Measurements from ENCODE around the gene VPS52.

VPS52 gene

GRCh38 chr6:33271468-33272274 lies at the start of gene VPS52, which contains the start of gene RPS18:
VPS52 (minus strand) TSS chr6:33271876; CDS start chr6:33271675, 201 bp downstream.
RPS18 (plus strand) TSS chr6:33272075; CDS start chr6:33272120, 45 bp downstream.
- Histone ChIP-seq H3K9ac (ENCODE audit: low read length) (peak within 1 kb of the TSS; percentile 100), H3K36me3 (replicated peaks; ENCODE audit: low read depth, low read length) (peaks cover 45% of the 10 kb centered on the region), H4K20me1 (ENCODE audit: insufficient read depth, low read length) (peaks cover 39% of the 10 kb centered on the region), H3K79me2 (ENCODE audit: low read length) (peaks cover 55% of the 10 kb centered on the region), H3K27ac (ENCODE audit: low read length) (peak within 1 kb of the TSS; percentile 78), H3K27me3 (ENCODE audit: low read depth, low read length) (no peaks in the 10 kb centered on the region), H3K4me2 (ENCODE audit: low read length) (peak within 1 kb of the TSS; percentile 96), H2AFZ (ENCODE audit: low read depth, low read length) (peak within 1 kb of the TSS; percentile 99), H3K9me3 (ENCODE audit: insufficient read depth, low read length) (no peaks in the 10 kb centered on the region), H3K4me1 (ENCODE audit: low read length) (peaks cover 40% of the 10 kb centered on the region), H3K4me3 (ENCODE audit: low read length) (peak within 1 kb of the TSS; percentile 97)
- TF ChIP-seq, protein P1, sequence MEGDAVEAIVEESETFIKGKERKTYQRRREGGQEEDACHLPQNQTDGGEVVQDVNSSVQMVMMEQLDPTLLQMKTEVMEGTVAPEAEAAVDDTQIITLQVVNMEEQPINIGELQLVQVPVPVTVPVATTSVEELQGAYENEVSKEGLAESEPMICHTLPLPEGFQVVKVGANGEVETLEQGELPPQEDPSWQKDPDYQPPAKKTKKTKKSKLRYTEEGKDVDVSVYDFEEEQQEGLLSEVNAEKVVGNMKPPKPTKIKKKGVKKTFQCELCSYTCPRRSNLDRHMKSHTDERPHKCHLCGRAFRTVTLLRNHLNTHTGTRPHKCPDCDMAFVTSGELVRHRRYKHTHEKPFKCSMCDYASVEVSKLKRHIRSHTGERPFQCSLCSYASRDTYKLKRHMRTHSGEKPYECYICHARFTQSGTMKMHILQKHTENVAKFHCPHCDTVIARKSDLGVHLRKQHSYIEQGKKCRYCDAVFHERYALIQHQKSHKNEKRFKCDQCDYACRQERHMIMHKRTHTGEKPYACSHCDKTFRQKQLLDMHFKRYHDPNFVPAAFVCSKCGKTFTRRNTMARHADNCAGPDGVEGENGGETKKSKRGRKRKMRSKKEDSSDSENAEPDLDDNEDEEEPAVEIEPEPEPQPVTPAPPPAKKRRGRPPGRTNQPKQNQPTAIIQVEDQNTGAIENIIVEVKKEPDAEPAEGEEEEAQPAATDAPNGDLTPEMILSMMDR (IDR thresholded peaks at IDR 0.05; ENCODE audit: low read depth, low read length) = no peak
- TF ChIP-seq EZH2phosphoT487 (IDR thresholded peaks at IDR 0.05; ENCODE audit: low read depth) = no peak

- H3K27me3 ChIP-seq (ENCODE audit: low read depth, low read length) = no peaks in the 10 kb centered on the region
- H3K4me2 ChIP-seq (ENCODE audit: low read length) = peak overlapping the region; percentile 96
- no peaks in the 10 kb centered on the region for H4K20me1 ChIP-seq (ENCODE audit: insufficient read depth, low read length)
- peaks cover 24% of the 10 kb centered on the region for H3K4me1 ChIP-seq (ENCODE audit: low read length)
- H3K79me2 ChIP-seq (ENCODE audit: low read length) = peaks cover 36% of the 10 kb centered on the region
- H3K9me3 ChIP-seq (ENCODE audit: insufficient read depth, low read length) = no peaks in the 10 kb centered on the region
- TF ChIP-seq, protein P1 (IDR thresholded peaks at IDR 0.05; ENCODE audit: low read depth, low read length) = no peak
- no peak for TF ChIP-seq EZH2phosphoT487 (IDR thresholded peaks at IDR 0.05; ENCODE audit: low read depth)
- H3K4me3 ChIP-seq (ENCODE audit: low read length) = peak overlapping the region; percentile 91; the same call in 1 of the 2 replicates
- H2AFZ ChIP-seq (ENCODE audit: low read depth, low read length) = no peak overlapping the region
- peaks cover 30% of the 10 kb centered on the region for H3K36me3 ChIP-seq (replicated peaks; ENCODE audit: low read depth, low read length)
- no peak overlapping the region for H3K9ac ChIP-seq (ENCODE audit: low read length)
- no peak overlapping the region for H3K27ac ChIP-seq (ENCODE audit: low read length)
Observed at GRCh38 chr6:33321227-33321626, 49.6 kb upstream of the VPS52 start.

DNA sequence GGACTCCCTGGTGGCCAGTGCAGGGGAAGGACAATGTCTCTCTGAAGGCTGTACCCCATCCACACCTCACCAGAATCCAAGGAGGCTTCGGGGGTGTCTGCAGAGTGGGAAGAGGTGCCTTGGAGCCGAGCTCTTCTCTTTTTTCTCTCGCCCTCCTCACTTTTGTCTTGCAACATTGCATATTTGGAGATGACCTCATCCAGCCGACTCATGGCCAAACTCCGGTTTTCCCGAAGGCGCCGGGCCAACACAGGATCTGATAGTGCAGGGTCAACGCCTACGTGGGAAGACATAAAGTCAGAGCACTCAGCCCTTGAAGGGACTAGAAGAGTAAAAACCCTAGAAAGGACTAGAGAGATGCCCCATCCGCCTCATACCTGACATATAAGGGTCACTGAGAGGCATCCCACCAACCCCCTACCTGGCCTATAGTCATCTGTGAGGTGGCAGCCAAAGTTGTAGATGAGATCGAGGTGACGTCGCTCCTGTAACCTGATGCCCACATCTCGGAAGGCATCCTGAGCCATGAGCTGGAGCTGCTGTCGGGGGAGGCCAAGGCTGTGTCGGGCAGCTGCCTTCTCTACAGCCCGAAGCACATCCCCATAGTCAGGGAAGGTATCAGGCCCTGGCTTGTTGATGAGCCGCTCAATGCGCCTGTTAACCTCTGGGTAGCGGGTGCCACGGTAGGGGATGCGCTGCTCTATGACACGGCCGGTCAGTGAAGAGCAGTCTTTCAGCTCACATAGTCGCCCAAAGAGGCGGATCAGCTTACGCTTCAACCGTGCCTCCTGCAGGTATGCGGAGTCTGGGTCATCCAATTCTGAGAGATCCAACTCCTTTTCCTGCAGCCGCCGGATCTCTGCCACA lies 48.9 kb upstream of the VPS52 start:
- H3K4me1 ChIP-seq (ENCODE audit: low read length) = peaks cover 27% of the 10 kb centered on the region
- H3K27ac ChIP-seq (ENCODE audit: low read length) = no peak overlapping the region
- H4K20me1 ChIP-seq (ENCODE audit: insufficient read depth, low read length) = no peaks in the 10 kb centered on the region
- H2AFZ ChIP-seq (ENCODE audit: low read depth, low read length) = no peak overlapping the region
- H3K9me3 ChIP-seq (ENCODE audit: insufficient read depth, low read length) = no peaks in the 10 kb centered on the region
- H3K9ac ChIP-seq (ENCODE audit: low read length) = no peak overlapping the region
- H3K27me3 ChIP-seq (ENCODE audit: low read depth, low read length) = no peaks in the 10 kb centered on the region
- TF ChIP-seq EZH2phosphoT487 (IDR thresholded peaks at IDR 0.05; ENCODE audit: low read depth) = no peak
- TF ChIP-seq, protein P1 (IDR thresholded peaks at IDR 0.05; ENCODE audit: low read depth, low read length) = no peak
- no peak overlapping the region for H3K4me2 ChIP-seq (ENCODE audit: low read length)
- H3K36me3 ChIP-seq (replicated peaks; ENCODE audit: low read depth, low read length) = peaks cover 30% of the 10 kb centered on the region
- H3K4me3 ChIP-seq (ENCODE audit: low read length) = no peak overlapping the region
- H3K79me2 ChIP-seq (ENCODE audit: low read length) = peaks cover 36% of the 10 kb centered on the region

- TF ChIP-seq, protein P1 (IDR thresholded peaks at IDR 0.05; ENCODE audit: low read depth, low read length) = no peak
- TF ChIP-seq EZH2phosphoT487 (IDR thresholded peaks at IDR 0.05; ENCODE audit: low read depth) = no peak
- peaks cover 30% of the 10 kb centered on the region for H3K36me3 ChIP-seq (replicated peaks; ENCODE audit: low read depth, low read length)
- H3K9ac ChIP-seq (ENCODE audit: low read length) = no peak overlapping the region
- peaks cover 33% of the 10 kb centered on the region for H3K4me1 ChIP-seq (ENCODE audit: low read length)
- no peaks in the 10 kb centered on the region for H3K27me3 ChIP-seq (ENCODE audit: low read depth, low read length)
- no peak overlapping the region for H3K27ac ChIP-seq (ENCODE audit: low read length)
- no peak overlapping the region for H3K4me3 ChIP-seq (ENCODE audit: low read length)
- peaks cover 40% of the 10 kb centered on the region for H3K79me2 ChIP-seq (ENCODE audit: low read length)
- H3K4me2 ChIP-seq (ENCODE audit: low read length) = no peak overlapping the region
- no peaks in the 10 kb centered on the region for H4K20me1 ChIP-seq (ENCODE audit: insufficient read depth, low read length)
- no peak overlapping the region for H2AFZ ChIP-seq (ENCODE audit: low read depth, low read length)
- no peaks in the 10 kb centered on the region for H3K9me3 ChIP-seq (ENCODE audit: insufficient read depth, low read length)
Observed at GRCh38 chr6:33319939-33320314, 48.3 kb upstream of the VPS52 start.

All from OCI-LY3 (cell line).